Measurements from ENCODE around the gene SLCO2A1.

Gene SLCO2A1

GRCh38 chr3:133892541-133893231 lies 137.0 kb downstream of the SLCO2A1 start:
- H3K27me3 Mint-ChIP-seq (ENCODE audit: low read depth): peaks cover 33% of the 10 kb centered on the region
- DNase-seq (ENCODE audit: low spot score): no peak
- H3K36me3 Mint-ChIP-seq (ENCODE audit: low read depth): no peaks in the 10 kb centered on the region
- no peaks in the 10 kb centered on the region for H3K9me3 Mint-ChIP-seq
- H3K4me3 Mint-ChIP-seq: no peak overlapping the region
- no peaks in the 10 kb centered on the region for H3K4me1 Mint-ChIP-seq (ENCODE audit: low read depth)
- no peak overlapping the region for H3K27ac Mint-ChIP-seq

GRCh38 chr3:133891662-133892378 lies 137.9 kb downstream of the SLCO2A1 start:
- Mint-ChIP-seq H3K27ac (no peak overlapping the region), H3K4me1 (ENCODE audit: low read depth) (no peaks in the 10 kb centered on the region), H3K27me3 (ENCODE audit: low read depth) (peaks cover 25% of the 10 kb centered on the region), H3K36me3 (ENCODE audit: low read depth) (no peaks in the 10 kb centered on the region), H3K4me3 (no peak overlapping the region), H3K9me3 (no peaks in the 10 kb centered on the region)
- no peak for DNase-seq (ENCODE audit: low spot score)

GRCh38 chr3:133890972-133891644 lies 138.6 kb downstream of the SLCO2A1 start:
- H3K4me3 Mint-ChIP-seq: no peak overlapping the region
- peaks cover 18% of the 10 kb centered on the region for H3K27me3 Mint-ChIP-seq (ENCODE audit: low read depth)
- no peak overlapping the region for H3K27ac Mint-ChIP-seq
- no peaks in the 10 kb centered on the region for H3K4me1 Mint-ChIP-seq (ENCODE audit: low read depth)
- H3K9me3 Mint-ChIP-seq: no peaks in the 10 kb centered on the region
- no peaks in the 10 kb centered on the region for H3K36me3 Mint-ChIP-seq (ENCODE audit: low read depth)
- DNase-seq (ENCODE audit: low spot score): no peak

- Mint-ChIP-seq H3K36me3 (ENCODE audit: low read depth) (no peaks in the 10 kb centered on the region), H3K27ac (no peak overlapping the region), H3K27me3 (ENCODE audit: low read depth) (peaks cover 14% of the 10 kb centered on the region), H3K4me1 (ENCODE audit: low read depth) (no peaks in the 10 kb centered on the region), H3K4me3 (no peak overlapping the region), H3K9me3 (no peaks in the 10 kb centered on the region)
- no peak for DNase-seq (ENCODE audit: low spot score)
These were observed 139.7 kb downstream of the SLCO2A1 start for GRCh38 chr3:133890037-133890436.

- H3K9me3 Mint-ChIP-seq: no peaks in the 10 kb centered on the region
- DNase-seq (ENCODE audit: low spot score): no peak
- no peak overlapping the region for H3K4me3 Mint-ChIP-seq
- no peaks in the 10 kb centered on the region for H3K4me1 Mint-ChIP-seq (ENCODE audit: low read depth)
- no peak overlapping the region for H3K27ac Mint-ChIP-seq
- H3K36me3 Mint-ChIP-seq (ENCODE audit: low read depth): no peaks in the 10 kb centered on the region
- peaks cover 10% of the 10 kb centered on the region for H3K27me3 Mint-ChIP-seq (ENCODE audit: low read depth)
These were observed 140.9 kb downstream of the SLCO2A1 start for GRCh38 chr3:133888726-133889340.

GRCh38 chr3:133887803-133888703 lies 141.7 kb downstream of the SLCO2A1 start:
- Mint-ChIP-seq H3K36me3 (ENCODE audit: low read depth) (no peaks in the 10 kb centered on the region), H3K27me3 (ENCODE audit: low read depth) (peaks cover 6% of the 10 kb centered on the region), H3K27ac (no peak overlapping the region), H3K4me3 (no peak overlapping the region), H3K9me3 (no peaks in the 10 kb centered on the region), H3K4me1 (ENCODE audit: low read depth) (no peaks in the 10 kb centered on the region)
- DNase-seq (ENCODE audit: low spot score): no peak

GRCh38 chr3:133887074-133887802 lies 142.5 kb downstream of the SLCO2A1 start:
- Mint-ChIP-seq H3K36me3 (ENCODE audit: low read depth) (no peaks in the 10 kb centered on the region), H3K4me1 (ENCODE audit: low read depth) (peaks cover 3% of the 10 kb centered on the region), H3K4me3 (no peak overlapping the region), H3K27ac (no peak overlapping the region), H3K27me3 (ENCODE audit: low read depth) (peaks cover 2% of the 10 kb centered on the region), H3K9me3 (no peaks in the 10 kb centered on the region)
- DNase-seq (ENCODE audit: low spot score): no peak

- Mint-ChIP-seq H3K27me3 (ENCODE audit: low read depth) (peaks cover 2% of the 10 kb centered on the region), H3K4me3 (no peak overlapping the region), H3K4me1 (ENCODE audit: low read depth) (peaks cover 10% of the 10 kb centered on the region), H3K36me3 (ENCODE audit: low read depth) (no peaks in the 10 kb centered on the region), H3K27ac (no peak overlapping the region), H3K9me3 (no peaks in the 10 kb centered on the region)
- no peak for DNase-seq (ENCODE audit: low spot score)
These were observed 143.5 kb downstream of the SLCO2A1 start for GRCh38 chr3:133886031-133886722.

- peaks cover 15% of the 10 kb centered on the region for H3K4me1 Mint-ChIP-seq (ENCODE audit: low read depth)
- H3K36me3 Mint-ChIP-seq (ENCODE audit: low read depth): no peaks in the 10 kb centered on the region
- H3K27me3 Mint-ChIP-seq (ENCODE audit: low read depth): peaks cover 2% of the 10 kb centered on the region
- H3K27ac Mint-ChIP-seq: no peak overlapping the region
- no peak for DNase-seq (ENCODE audit: low spot score)
- no peak overlapping the region for H3K4me3 Mint-ChIP-seq
- H3K9me3 Mint-ChIP-seq: peaks cover under 1% of the 10 kb centered on the region
These were observed 144.6 kb downstream of the SLCO2A1 start for GRCh38 chr3:133884887-133885711.

GRCh38 chr3:133884054-133884886 lies 145.5 kb downstream of the SLCO2A1 start:
- no peak overlapping the region for H3K4me3 Mint-ChIP-seq
- DNase-seq (ENCODE audit: low spot score): no peak
- peaks cover 19% of the 10 kb centered on the region for H3K4me1 Mint-ChIP-seq (ENCODE audit: low read depth)
- peaks cover 2% of the 10 kb centered on the region for H3K27me3 Mint-ChIP-seq (ENCODE audit: low read depth)
- H3K9me3 Mint-ChIP-seq: peaks cover 3% of the 10 kb centered on the region
- no peaks in the 10 kb centered on the region for H3K36me3 Mint-ChIP-seq (ENCODE audit: low read depth)
- no peak overlapping the region for H3K27ac Mint-ChIP-seq

- no peak for DNase-seq (ENCODE audit: low spot score)
- H3K4me1 Mint-ChIP-seq (ENCODE audit: low read depth): peaks cover 19% of the 10 kb centered on the region
- H3K9me3 Mint-ChIP-seq: peaks cover 7% of the 10 kb centered on the region
- no peaks in the 10 kb centered on the region for H3K36me3 Mint-ChIP-seq (ENCODE audit: low read depth)
- no peak overlapping the region for H3K4me3 Mint-ChIP-seq
- H3K27me3 Mint-ChIP-seq (ENCODE audit: low read depth): peaks cover 2% of the 10 kb centered on the region
- H3K27ac Mint-ChIP-seq: no peak overlapping the region
These were observed 146.1 kb downstream of the SLCO2A1 start for GRCh38 chr3:133883641-133884040.

Measured in T-helper 2 cell treated with Interferon-gamma antibody and Interleukin-4, amounts not matched to agents 5 μg/mL and 100 μg/mL, for 36 hours (primary cell).